Inferior parietal cortex (tissue), 1 donor: ENCODE data around the gene PLN.

ENCODE experiments used
- DNase-seq: peaks from one replicate; pipeline ENCODE4 v3.0.0-alpha.2; 2016; ENCODE audit errors: extremely low spot score

PLN gene

GRCh38 chr6:118548136-118548535 is at the start of gene PLN:
Gene PLN, plus strand, starts transcription at chr6:118548296. Its CDS starts 10,626 bp downstream, at chr6:118558922.
- DNase-seq, result no peak

GRCh38 chr6:118500130-118501015 is 47.7 kb upstream of the PLN start:
- no peak for DNase-seq

GRCh38 chr6:118501099-118501498 is 47.0 kb upstream of the PLN start:
- no peak for DNase-seq

GRCh38 chr6:118501765-118502164 is 46.3 kb upstream of the PLN start:
- DNase-seq, result no peak

- DNase-seq, result no peak
Measured at GRCh38 chr6:118502169-118502568, 45.9 kb upstream of the PLN start.

- DNase-seq, result no peak
Measured at GRCh38 chr6:118504611-118505010, 43.5 kb upstream of the PLN start.

- DNase-seq, result no peak
Measured at GRCh38 chr6:118505656-118506055, 42.4 kb upstream of the PLN start.

- DNase-seq, result peak; percentile 5
Measured at GRCh38 chr6:118506071-118506638, 41.9 kb upstream of the PLN start.

GRCh38 chr6:118507636-118508035 is 40.5 kb upstream of the PLN start:
- DNase-seq, result no peak

- peak; percentile 64 for DNase-seq
Measured at GRCh38 chr6:118509009-118509617, 39.0 kb upstream of the PLN start.

GRCh38 chr6:118511930-118512715 is 36.0 kb upstream of the PLN start:
- DNase-seq, result no peak

GRCh38 chr6:118514689-118515088 is 33.4 kb upstream of the PLN start:
- DNase-seq, result no peak

GRCh38 chr6:118522422-118522821 is 25.7 kb upstream of the PLN start:
- no peak for DNase-seq

GRCh38 chr6:118523216-118523615 is 24.9 kb upstream of the PLN start:
- DNase-seq, result no peak

GRCh38 chr6:118524686-118525085 is 23.4 kb upstream of the PLN start:
- no peak for DNase-seq

- no peak for DNase-seq
Measured at GRCh38 chr6:118525913-118526780, 21.9 kb upstream of the PLN start.

- DNase-seq, result no peak
Measured at GRCh38 chr6:118528129-118528528, 20.0 kb upstream of the PLN start.

GRCh38 chr6:118529756-118530155 is 18.3 kb upstream of the PLN start:
- DNase-seq, result no peak

GRCh38 chr6:118530942-118531341 is 17.2 kb upstream of the PLN start:
- DNase-seq, result no peak

GRCh38 chr6:118535176-118535844 is 12.8 kb upstream of the PLN start:
- DNase-seq, result no peak

- no peak for DNase-seq
Measured at GRCh38 chr6:118536478-118536877, 11.6 kb upstream of the PLN start.
